Measurements from ENCODE around the gene DOC2B.

The DOC2B gene

DNA sequence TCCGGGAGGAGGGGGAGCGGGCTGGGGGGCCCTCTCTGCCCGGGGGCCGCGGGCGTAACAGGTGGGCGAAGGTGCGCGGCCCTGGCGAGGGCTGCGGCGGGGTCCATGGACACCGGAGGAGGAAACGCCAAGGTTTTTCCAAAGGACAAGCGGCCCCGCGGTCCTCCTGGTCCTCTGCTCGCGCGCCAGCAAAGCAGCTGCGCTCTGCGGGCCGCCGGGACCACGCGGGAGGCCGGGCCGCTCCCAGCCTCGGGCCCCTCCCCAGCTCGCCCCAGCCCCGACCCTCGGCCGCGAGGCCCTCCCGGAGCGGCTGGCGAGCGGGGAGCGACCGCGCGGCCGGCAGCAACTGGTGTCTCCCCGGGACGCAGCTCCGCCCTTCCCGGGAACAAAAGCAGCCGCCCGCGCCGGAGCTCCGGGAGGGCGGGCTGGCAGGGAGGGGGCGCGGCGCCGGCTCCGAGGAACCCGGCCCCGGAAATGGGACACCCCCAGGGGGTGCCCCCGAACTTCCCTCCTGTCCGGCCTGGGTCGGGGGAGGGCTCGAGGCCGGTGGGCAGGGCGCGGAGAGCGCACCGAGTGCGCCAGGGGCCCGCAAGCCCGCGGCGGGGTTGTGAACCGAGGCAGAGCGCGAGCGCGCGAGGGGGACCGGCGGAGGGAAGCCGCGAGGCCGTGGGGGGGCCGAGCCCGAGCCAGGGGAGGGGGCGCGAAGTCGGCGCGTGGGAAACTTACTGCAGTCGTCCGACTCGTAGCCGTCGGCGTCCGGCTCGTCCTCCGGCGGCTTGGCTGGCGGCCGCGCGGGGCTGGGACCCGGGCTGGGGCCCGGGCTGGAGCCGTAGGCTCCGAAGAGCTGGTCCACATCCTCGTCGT lies 837 bp downstream of the DOC2B start:
- H3K4me3 ChIP-seq (ENCODE audit: low read depth, low read length, poor library complexity, severe bottlenecking): no peak overlapping the region
- H3K4me2 ChIP-seq (ENCODE audit: low read length): no peak overlapping the region
- H3K4me1 ChIP-seq (ENCODE audit: insufficient read depth, low read length, severe bottlenecking): no peaks in the 10 kb centered on the region
- no peaks in the 10 kb centered on the region for H4K20me1 ChIP-seq (ENCODE audit: insufficient read depth, low read length)
- no peaks in the 10 kb centered on the region for H3F3A ChIP-seq (ENCODE audit: insufficient read depth, low read length)
- no peak overlapping the region for H2AFZ ChIP-seq (ENCODE audit: low read length)
- TF ChIP-seq, protein P1, sequence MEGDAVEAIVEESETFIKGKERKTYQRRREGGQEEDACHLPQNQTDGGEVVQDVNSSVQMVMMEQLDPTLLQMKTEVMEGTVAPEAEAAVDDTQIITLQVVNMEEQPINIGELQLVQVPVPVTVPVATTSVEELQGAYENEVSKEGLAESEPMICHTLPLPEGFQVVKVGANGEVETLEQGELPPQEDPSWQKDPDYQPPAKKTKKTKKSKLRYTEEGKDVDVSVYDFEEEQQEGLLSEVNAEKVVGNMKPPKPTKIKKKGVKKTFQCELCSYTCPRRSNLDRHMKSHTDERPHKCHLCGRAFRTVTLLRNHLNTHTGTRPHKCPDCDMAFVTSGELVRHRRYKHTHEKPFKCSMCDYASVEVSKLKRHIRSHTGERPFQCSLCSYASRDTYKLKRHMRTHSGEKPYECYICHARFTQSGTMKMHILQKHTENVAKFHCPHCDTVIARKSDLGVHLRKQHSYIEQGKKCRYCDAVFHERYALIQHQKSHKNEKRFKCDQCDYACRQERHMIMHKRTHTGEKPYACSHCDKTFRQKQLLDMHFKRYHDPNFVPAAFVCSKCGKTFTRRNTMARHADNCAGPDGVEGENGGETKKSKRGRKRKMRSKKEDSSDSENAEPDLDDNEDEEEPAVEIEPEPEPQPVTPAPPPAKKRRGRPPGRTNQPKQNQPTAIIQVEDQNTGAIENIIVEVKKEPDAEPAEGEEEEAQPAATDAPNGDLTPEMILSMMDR (IDR thresholded peaks at IDR 0.05; ENCODE audit: low read length): no peak
- TF ChIP-seq EZH2 (IDR thresholded peaks at IDR 0.05; ENCODE audit: borderline replicate concordance, low read length): no peak
- no peak overlapping the region for H3K27ac ChIP-seq (ENCODE audit: low read depth, low read length, poor library complexity, severe bottlenecking)
- no peaks in the 10 kb centered on the region for H3K36me3 ChIP-seq (ENCODE audit: insufficient read depth, low read length)
- H3K9ac ChIP-seq (ENCODE audit: low read length): no peak overlapping the region
- H3K27me3 ChIP-seq (ENCODE audit: insufficient read depth, low read length): no peaks in the 10 kb centered on the region; the same call in none of the 2 replicates
- H3K9me3 ChIP-seq (ENCODE audit: low read length): no peaks in the 10 kb centered on the region
- H3K79me2 ChIP-seq (ENCODE audit: insufficient read depth, low read length): no peaks in the 10 kb centered on the region
- no peaks in the 10 kb centered on the region for H3K9me2 ChIP-seq (ENCODE audit: low read depth, low read length)

DNA sequence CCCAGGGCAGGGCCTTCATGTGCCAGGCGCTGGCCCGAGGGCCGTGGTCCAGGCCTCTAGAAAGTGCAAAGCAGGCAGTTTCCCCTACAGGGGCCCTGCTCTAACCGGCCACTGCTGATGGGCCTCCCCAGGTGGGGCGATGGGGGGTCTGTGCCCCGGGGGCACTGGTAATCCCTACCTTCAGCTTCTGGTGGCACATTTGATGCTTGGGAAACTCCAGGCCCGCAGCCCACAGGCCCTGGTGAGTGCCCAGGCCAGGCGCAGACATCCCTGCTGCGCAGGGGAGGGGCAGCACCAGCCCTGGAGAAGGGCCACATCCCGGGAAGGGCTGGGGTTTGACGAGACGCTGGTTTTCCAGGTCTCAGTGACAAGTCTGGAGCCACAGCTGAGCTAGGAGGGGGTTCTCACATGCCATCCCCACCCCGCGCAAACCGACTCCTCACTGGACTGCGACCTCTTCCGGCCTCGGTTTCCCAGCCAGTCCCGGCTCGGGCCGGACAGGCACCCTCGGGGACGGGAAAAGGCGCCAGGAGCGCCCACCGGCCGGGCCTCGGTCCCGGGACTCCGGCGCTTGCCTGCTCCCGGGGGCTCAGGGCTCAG lies 1.6 kb downstream of the DOC2B start:
- no peak overlapping the region for H2AFZ ChIP-seq (ENCODE audit: low read length)
- H3K9me3 ChIP-seq (ENCODE audit: low read length): no peaks in the 10 kb centered on the region
- no peaks in the 10 kb centered on the region for H3F3A ChIP-seq (ENCODE audit: insufficient read depth, low read length)
- no peaks in the 10 kb centered on the region; the same call in none of the 2 replicates for H3K27me3 ChIP-seq (ENCODE audit: insufficient read depth, low read length)
- H3K27ac ChIP-seq (ENCODE audit: low read depth, low read length, poor library complexity, severe bottlenecking): no peak overlapping the region
- no peaks in the 10 kb centered on the region for H3K79me2 ChIP-seq (ENCODE audit: insufficient read depth, low read length)
- H3K4me2 ChIP-seq (ENCODE audit: low read length): no peak overlapping the region
- no peaks in the 10 kb centered on the region for H4K20me1 ChIP-seq (ENCODE audit: insufficient read depth, low read length)
- H3K9ac ChIP-seq (ENCODE audit: low read length): no peak overlapping the region
- TF ChIP-seq, protein P1 (IDR thresholded peaks at IDR 0.05; ENCODE audit: low read length): no peak
- TF ChIP-seq EZH2 (IDR thresholded peaks at IDR 0.05; ENCODE audit: borderline replicate concordance, low read length): no peak
- no peaks in the 10 kb centered on the region for H3K9me2 ChIP-seq (ENCODE audit: low read depth, low read length)
- H3K36me3 ChIP-seq (ENCODE audit: insufficient read depth, low read length): no peaks in the 10 kb centered on the region
- no peaks in the 10 kb centered on the region for H3K4me1 ChIP-seq (ENCODE audit: insufficient read depth, low read length, severe bottlenecking)
- no peak overlapping the region for H3K4me3 ChIP-seq (ENCODE audit: low read depth, low read length, poor library complexity, severe bottlenecking)

DNA sequence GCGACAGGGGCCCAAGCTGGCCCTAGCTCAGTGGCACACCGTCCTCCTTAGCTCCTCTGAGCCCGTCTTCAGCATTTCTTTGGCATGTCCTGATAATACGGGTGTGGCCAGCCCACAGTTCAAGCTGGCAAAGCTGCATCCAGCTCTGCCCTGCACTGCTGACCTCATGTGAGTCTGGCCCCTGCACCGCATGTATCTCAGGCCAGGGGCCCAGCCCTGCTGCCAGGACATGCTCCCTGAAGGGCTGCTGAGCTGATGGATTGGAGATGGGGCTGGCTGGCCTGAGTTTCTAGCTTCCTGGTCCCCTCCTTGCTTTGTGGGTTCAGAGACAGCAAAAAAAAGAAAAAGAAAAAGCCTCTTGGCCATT lies 2.4 kb downstream of the DOC2B start:
- Histone ChIP-seq H2AFZ (ENCODE audit: low read length) (no peak overlapping the region), H3K27ac (ENCODE audit: low read depth, low read length, poor library complexity, severe bottlenecking) (no peak overlapping the region), H3K4me2 (ENCODE audit: low read length) (no peak overlapping the region), H3F3A (ENCODE audit: insufficient read depth, low read length) (no peaks in the 10 kb centered on the region), H3K27me3 (ENCODE audit: insufficient read depth, low read length) (no peaks in the 10 kb centered on the region; the same call in none of the 2 replicates), H3K4me3 (ENCODE audit: low read depth, low read length, poor library complexity, severe bottlenecking) (no peak overlapping the region), H3K4me1 (ENCODE audit: insufficient read depth, low read length, severe bottlenecking) (no peaks in the 10 kb centered on the region), H3K9me2 (ENCODE audit: low read depth, low read length) (no peaks in the 10 kb centered on the region), H3K9ac (ENCODE audit: low read length) (no peak overlapping the region), H3K79me2 (ENCODE audit: insufficient read depth, low read length) (no peaks in the 10 kb centered on the region), H3K9me3 (ENCODE audit: low read length) (no peaks in the 10 kb centered on the region), H3K36me3 (ENCODE audit: insufficient read depth, low read length) (no peaks in the 10 kb centered on the region), H4K20me1 (ENCODE audit: insufficient read depth, low read length) (no peaks in the 10 kb centered on the region)
- TF ChIP-seq, protein P1 (IDR thresholded peaks at IDR 0.05; ENCODE audit: low read length): no peak
- no peak for TF ChIP-seq EZH2 (IDR thresholded peaks at IDR 0.05; ENCODE audit: borderline replicate concordance, low read length)

All from OCI-LY1 (cell line).